Kidney (tissue), 14 donors: ENCODE measurements around the gene PPBP. TPM values are rescaled to one million over a fixed set of nuclear protein-coding genes. Genes with fewer than 3 reads are reported as not detected.
"Not testable (repeated sequence)": the region's sequence is repeated elsewhere in the genome, so short reads cannot be mapped to it uniquely, and the experiment has no call there.

Experiments
- DNase-seq, 5 donors: peaks; one replicate each; pipeline ENCODE4 v3.0.0-alpha.2; 2013 to 2020
- FAIRE-seq: peaks from 2 replicates; lab custom pipeline; 2012; peaks lifted over from hg19 to GRCh38; lab: Jason Lieb, UNC
- H3K27ac ChIP-seq, 2 donors: one replicate each; pipeline ENCODE4 v1.7.0; 2013; ENCODE audit warnings: low read depth in 2 of 2, low read length in 2 of 2, inconsistent platforms in 1 of 2
- H3K27me3 ChIP-seq: one replicate; pipeline ENCODE4 v1.7.1; 2013; ENCODE audit warnings: low read length, inconsistent platforms; ENCODE audit not compliant: control insufficient read depth, insufficient read depth
- H3K36me3 ChIP-seq, 3 donors: one replicate each; pipeline versions ENCODE4 v1.7.0 to v1.7.1; 2013; ENCODE audit warnings: low read length in 3 of 3, control low read depth in 1 of 3, inconsistent platforms in 1 of 3; ENCODE audit not compliant: insufficient read depth in 3 of 3, control insufficient read depth in 2 of 3
- H3K4me1 ChIP-seq, 3 donors: one replicate each; pipeline versions ENCODE4 v1.7.0 to v1.7.1; 2013; ENCODE audit warnings: low read length in 3 of 3, inconsistent platforms in 1 of 3, low read depth in 1 of 3; ENCODE audit not compliant: control insufficient read depth in 2 of 3, insufficient read depth in 2 of 3
- H3K4me3 ChIP-seq, 3 donors: one replicate each; pipeline versions ENCODE4 v1.7.0 to v1.8.1; 2013; ENCODE audit warnings: low read length in 3 of 3, control low read depth in 1 of 3, inconsistent platforms in 1 of 3
- H3K9ac ChIP-seq, 3 donors: one replicate each; pipeline versions ENCODE4 v1.7.0 to v1.7.1; 2013; ENCODE audit warnings: low read length in 3 of 3, control low read depth in 1 of 3, inconsistent platforms in 1 of 3
- H3K9me3 ChIP-seq, 3 donors: one replicate each; pipeline versions ENCODE4 v1.7.0 to v1.7.1; 2013; ENCODE audit warnings: low read length in 3 of 3, control low read depth in 1 of 3, inconsistent platforms in 1 of 3; ENCODE audit not compliant: control insufficient read depth in 2 of 3, insufficient read depth in 1 of 3
- intact Hi-C: fragments of 100-400 bp; cut with DNase I; formaldehyde crosslinking; loops from one replicate; pipeline ENCODE4 v1.11.1; 2022
- polyA plus RNA-seq: library from polyadenylated mRNA; stranded (reverse); fragments of 350-450 nt; fragmentation: Illumina TruSeq; extraction: RNeasy Lipid Tissue Mini Kit (QIAGEN cat#74804); gene quantifications from one replicate; pipeline ENCODE4 v1.2.3, GENCODE V29; 2014; ENCODE audit warnings: low read depth, low replicate concordance; ENCODE audit not compliant: insufficient read depth
- total RNA-seq: library from RNA; stranded (reverse); fragmentation: NEBNext Ultra II Directional; extraction: Animal tissue kit (Norgen Biotek cat#: 25700); gene quantifications from one replicate; pipeline ENCODE4 v1.2.1, GENCODE V29; 2021
- TF ChIP-seq, protein P1 (sequence below): IDR thresholded peaks from 3 replicates; pipeline ENCODE4 v1.5.1; 2012; ENCODE audit warnings: mild to moderate bottlenecking, moderate library complexity, borderline replicate concordance; ENCODE audit not compliant: insufficient read depth; ENCODE audit errors: extremely low read depth
- donor health status: control.
- donor health status: control.
- donor health status: control.
- donor health status: control.
- donor health status: control.
- donor health status: DM: yes; HTN: yes; CAD: no.
- donor health status: Normal renal cell carcinoma (clear cell type).

The PPBP gene
- total and polyA plus RNA-seq, 2 donors from 2014 or later = 1.5 TPM; not detected in 1

DNA sequence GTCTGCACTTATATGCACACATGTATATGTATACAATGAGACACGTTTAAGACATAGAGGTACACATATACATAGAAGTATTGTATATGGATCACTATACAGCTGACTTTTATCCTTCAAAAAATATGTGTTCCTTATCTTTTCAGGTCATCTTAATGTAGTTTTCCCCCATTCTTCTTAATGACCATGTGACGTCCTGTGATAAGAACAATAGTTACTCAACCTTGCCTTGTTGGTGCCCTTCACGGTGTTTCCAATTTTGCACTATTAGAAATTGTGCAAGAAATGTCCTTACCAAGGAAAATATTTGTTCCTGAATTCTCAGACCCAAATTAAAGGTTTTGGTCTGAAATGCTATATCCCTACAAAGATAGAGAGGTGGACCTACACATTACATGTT is 1.0 kb upstream of the PPBP start:
- DNase-seq = no peak

DNA sequence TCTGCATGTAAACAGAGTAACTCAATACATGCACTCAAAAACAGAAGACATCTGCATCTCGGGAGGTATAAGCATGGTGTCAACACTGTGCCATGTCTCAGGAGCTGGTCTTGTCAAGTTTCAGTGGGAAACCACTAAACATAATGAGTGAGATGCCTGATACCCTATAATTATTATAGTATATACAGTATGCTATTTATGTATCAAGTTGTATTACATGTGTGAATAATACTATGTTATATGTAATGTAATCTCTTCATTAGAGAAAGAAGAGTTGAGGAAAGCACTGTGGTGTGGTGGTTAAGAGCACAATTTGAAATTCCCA is 2.5 kb downstream of the PPBP start:
- Histone ChIP-seq H3K9ac (no peak overlapping the region), H3K36me3 (no peaks in the 10 kb centered on the region), H3K27ac (no peak overlapping the region), H3K4me3 (no peak overlapping the region), H3K27me3 (no peaks in the 10 kb centered on the region), H3K9me3 (no peaks in the 10 kb centered on the region), H3K4me1 (no peaks in the 10 kb centered on the region)
- TF ChIP-seq, protein P1, sequence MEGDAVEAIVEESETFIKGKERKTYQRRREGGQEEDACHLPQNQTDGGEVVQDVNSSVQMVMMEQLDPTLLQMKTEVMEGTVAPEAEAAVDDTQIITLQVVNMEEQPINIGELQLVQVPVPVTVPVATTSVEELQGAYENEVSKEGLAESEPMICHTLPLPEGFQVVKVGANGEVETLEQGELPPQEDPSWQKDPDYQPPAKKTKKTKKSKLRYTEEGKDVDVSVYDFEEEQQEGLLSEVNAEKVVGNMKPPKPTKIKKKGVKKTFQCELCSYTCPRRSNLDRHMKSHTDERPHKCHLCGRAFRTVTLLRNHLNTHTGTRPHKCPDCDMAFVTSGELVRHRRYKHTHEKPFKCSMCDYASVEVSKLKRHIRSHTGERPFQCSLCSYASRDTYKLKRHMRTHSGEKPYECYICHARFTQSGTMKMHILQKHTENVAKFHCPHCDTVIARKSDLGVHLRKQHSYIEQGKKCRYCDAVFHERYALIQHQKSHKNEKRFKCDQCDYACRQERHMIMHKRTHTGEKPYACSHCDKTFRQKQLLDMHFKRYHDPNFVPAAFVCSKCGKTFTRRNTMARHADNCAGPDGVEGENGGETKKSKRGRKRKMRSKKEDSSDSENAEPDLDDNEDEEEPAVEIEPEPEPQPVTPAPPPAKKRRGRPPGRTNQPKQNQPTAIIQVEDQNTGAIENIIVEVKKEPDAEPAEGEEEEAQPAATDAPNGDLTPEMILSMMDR = no peak
- DNase-seq (no peak), FAIRE-seq (no peak)
- intact Hi-C loops = no loop called here

More for the DNA sequence above, 1.0 kb upstream of the PPBP start:
- H3K36me3 ChIP-seq = no peaks in the 10 kb centered on the region
- no peaks in the 10 kb centered on the region for H3K9me3 ChIP-seq
- no peak overlapping the region for H3K9ac ChIP-seq
- no peaks in the 10 kb centered on the region for H3K27me3 ChIP-seq
- TF ChIP-seq, protein P1 = no peak
- H3K27ac ChIP-seq = no peak overlapping the region
- no peak for FAIRE-seq
- H3K4me3 ChIP-seq = no peak overlapping the region
- intact Hi-C loops = no loop called here
- no peaks in the 10 kb centered on the region for H3K4me1 ChIP-seq

DNA sequence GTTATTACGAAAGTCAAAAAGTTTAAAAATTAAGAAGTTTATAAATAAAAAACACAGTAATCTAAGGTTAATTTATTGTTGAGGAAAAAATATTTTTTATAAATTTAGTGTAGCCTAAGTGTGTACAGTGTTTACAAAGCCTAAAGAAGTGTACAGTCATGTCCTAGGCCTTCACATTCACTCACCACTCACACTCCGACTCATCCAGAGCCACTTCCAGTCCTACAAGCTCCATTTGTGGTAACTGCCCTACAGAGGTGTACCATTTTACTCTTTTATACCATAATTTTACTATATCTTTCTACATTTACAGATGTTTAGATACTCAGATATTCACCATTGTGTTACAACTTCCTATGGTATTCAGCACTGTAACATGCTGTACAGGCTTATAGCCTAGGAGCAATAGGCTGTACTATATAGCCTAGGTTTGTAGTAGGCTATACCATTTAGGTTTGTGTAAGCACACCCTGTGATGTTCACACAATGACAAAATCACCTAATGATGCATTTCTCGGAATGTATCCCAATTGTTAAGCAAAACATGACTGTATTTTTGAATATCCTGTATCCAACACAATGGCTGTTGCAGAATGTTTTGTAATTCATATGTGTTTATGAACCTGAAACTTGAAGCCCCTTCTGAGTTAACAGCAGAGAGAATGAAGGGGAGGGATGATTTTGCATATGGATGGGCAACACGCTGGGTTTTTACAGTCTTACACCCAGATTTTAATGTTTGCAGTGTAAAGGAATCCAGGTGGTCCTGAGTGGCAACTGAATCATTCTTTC is 3.1 kb downstream of the PPBP start:
- no peak for FAIRE-seq
- H3K4me3 ChIP-seq = no peak overlapping the region
- TF ChIP-seq, protein P1 = no peak
- H3K27me3 ChIP-seq = no peaks in the 10 kb centered on the region
- no peak for DNase-seq
- intact Hi-C loops = no loop called here
- H3K4me1 ChIP-seq = no peaks in the 10 kb centered on the region
- H3K27ac ChIP-seq = no peak overlapping the region
- H3K36me3 ChIP-seq = no peaks in the 10 kb centered on the region
- no peaks in the 10 kb centered on the region for H3K9me3 ChIP-seq
- H3K9ac ChIP-seq = no peak overlapping the region

DNA sequence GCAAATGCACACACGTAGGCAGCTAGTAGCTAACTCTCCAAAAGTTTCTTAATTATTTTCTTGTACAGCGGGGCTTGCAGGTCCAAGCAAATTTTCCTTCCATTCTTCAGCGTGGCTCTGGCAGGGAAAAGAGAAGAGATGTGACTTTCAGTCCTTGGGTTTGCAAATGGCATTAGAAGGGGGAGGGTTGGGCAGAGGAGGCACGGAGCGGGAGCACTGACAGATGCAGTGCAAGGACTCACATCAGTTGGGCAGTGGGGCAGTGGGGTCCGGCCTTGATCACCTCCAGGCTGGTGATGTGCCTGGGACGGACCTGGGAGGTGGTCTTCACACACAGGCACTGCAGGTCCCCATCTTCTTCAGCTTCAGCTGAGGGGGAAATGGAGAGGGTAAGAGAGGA is 6.8 kb downstream of the PPBP start:
- H3K9ac ChIP-seq, DNase-seq, H3K4me3 ChIP-seq, H3K27ac ChIP-seq, H3K4me1 ChIP-seq, H3K9me3 ChIP-seq, FAIRE-seq, intact Hi-C loops, H3K27me3 ChIP-seq, H3K36me3 ChIP-seq: not testable (repeated sequence)
